GM10248 (cell line): ENCODE data around the gene DLG2.

Experiments
- CTCF ChIA-PET: fragments of 300-600 bp; sonication (Branson Sonifier 250); formaldehyde crosslinking; extraction: SDS; loops from one replicate; lab custom pipeline; 2021; ENCODE audit warnings: antibody characterized with exemption; lab: Yijun Ruan, JAX
- POLR2A ChIA-PET: fragments of 350-650 bp; sonication (Branson Sonifier 250); formaldehyde crosslinking; extraction: SDS; loops from one replicate; lab custom pipeline; 2020; ENCODE audit warnings: antibody characterized with exemption; lab: Yijun Ruan, JAX
- DNase-seq: peaks from one replicate; pipeline ENCODE4 v3.0.0; 2012; ENCODE audit errors: extremely low spot score
- CTCF ChIP-seq: IDR thresholded peaks from 2 replicates; pipeline ENCODE4 v1.5.1; 2012; ENCODE audit warnings: mild to moderate bottlenecking, low read depth; ENCODE audit errors: extremely low read depth, missing control alignments, control extremely low read depth

The DLG2 gene

GRCh38 chr11:84044706-84045105 is 1582.4 kb downstream of the DLG2 start:
- TF ChIP-seq CTCF = no peak
- CTCF ChIA-PET = interaction anchor here (1.0 kb wide), 1 partner anchor 13 kb away, joined by 3 read pairs; no protein-coding TSS in a partner anchor
- no peak for DNase-seq
- POLR2A ChIA-PET = no interaction called here

DNA sequence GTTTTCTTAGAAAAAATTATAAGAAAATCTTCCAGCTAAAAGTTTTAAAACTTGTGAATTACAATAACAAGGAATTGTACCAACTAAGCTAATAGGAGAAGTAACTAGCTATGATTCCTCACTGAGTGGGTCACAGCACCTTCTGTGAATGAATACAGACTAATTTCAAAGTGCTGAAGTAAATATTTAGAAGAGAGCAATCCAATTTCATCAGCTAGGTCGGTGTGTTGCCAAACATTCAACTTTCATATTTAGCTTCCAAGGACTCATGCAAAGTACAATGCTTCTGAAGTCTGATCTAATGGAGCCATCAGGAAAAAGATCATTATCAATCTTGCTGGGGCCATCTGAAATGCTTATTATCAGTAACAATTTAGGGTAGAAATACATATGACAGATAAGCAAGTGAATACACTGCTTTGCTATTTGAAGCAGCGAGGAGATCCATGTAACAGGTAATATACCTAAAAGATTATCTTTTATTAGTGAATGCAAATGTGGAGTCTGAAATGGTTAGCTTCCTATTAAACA is 1590.4 kb downstream of the DLG2 start:
- ChIA-PET CTCF (no interaction called here), POLR2A (no interaction called here)
- no peak for TF ChIP-seq CTCF
- DNase-seq = no peak

- ChIA-PET POLR2A (no interaction called here), CTCF (interaction anchor here (1.4 to 2.1 kb wide), 2 partner anchors 9 to 18 kb away, joined by 3 to 6 read pairs; no protein-coding TSS in a partner anchor)
- no peak for TF ChIP-seq CTCF
- no peak for DNase-seq
Measured at GRCh38 chr11:84035645-84036044, 1591.5 kb downstream of the DLG2 start.

- POLR2A ChIA-PET = no interaction called here
Measured at GRCh38 chr11:84034484-84034883, 1592.7 kb downstream of the DLG2 start.

DNA sequence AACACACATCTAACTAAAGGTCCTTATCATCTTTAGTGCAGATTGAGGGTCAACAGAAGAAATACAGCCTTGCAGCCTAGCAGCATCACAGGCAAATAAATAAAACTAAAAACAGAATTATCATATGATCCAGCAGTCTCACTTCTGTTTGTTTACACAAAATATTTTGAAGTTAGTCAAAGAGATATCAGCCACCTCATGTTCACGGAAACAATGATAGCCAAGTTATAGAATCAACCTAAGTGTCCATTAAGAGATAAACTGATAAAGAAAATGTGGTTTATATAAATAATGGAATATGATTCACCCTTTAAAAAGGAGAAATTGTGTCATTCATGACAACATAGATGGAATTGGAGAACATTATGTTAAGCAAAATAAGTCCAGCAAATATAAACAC is 1602.9 kb downstream of the DLG2 start:
- TF ChIP-seq CTCF = no peak
- POLR2A ChIA-PET = no interaction called here
- no peak for DNase-seq
- CTCF ChIA-PET = no interaction called here

More at GRCh38 chr11:84034484-84034883, 1592.7 kb downstream of the DLG2 start:
- TF ChIP-seq CTCF = no peak
- DNase-seq = no peak
- CTCF ChIA-PET = interaction anchor here (0.5 to 2.1 kb wide), 3 partner anchors 8 to 183 kb away, joined by 3 to 6 read pairs (median 3); no protein-coding TSS in a partner anchor

DNA sequence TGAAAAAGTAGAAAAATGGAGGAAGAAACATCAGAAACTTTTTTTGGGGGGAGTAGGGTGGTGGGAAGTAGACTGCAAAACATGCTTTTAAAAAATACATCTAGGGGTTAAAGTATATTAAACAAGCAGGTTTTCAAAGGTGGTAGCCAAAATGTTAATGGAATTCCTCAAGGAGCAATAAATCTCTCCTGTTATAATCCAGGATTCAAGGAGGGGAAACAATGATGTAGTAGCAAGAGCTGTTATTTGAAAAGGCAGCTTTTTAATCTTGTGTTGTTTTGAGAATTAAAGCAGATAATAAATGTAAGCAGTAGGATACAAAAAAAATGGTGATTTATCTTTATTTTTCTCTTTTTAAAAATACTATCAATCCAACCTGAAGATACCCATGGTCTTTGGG is 1604.4 kb downstream of the DLG2 start:
- DNase-seq = no peak
- no peak for TF ChIP-seq CTCF
- POLR2A ChIA-PET = no interaction called here
- CTCF ChIA-PET = no interaction called here
